ENCODE results near the gene NDUFAF8. TPM values are rescaled to one million over a fixed set of nuclear protein-coding genes. Genes with fewer than 3 reads are reported as not detected.
"Not testable (repeated sequence)": the region's sequence is repeated elsewhere in the genome, so short reads cannot be mapped to it uniquely, and the experiment has no call there.

NDUFAF8 gene
- total RNA-seq, 1 donor from 2014 or later: 31.6 TPM

- DNase-seq (ENCODE audit: low read depth) (no peak), FAIRE-seq (no peak)
- TF ChIP-seq CTCF (IDR thresholded peaks at IDR 0.05; ENCODE audit: insufficient read depth, low read length, severe bottlenecking): no peak
- Histone ChIP-seq H3K4me3 (ENCODE audit: low read depth, low read length) (peak overlapping the region; percentile 75), H3K36me3 (ENCODE audit: control insufficient read depth, insufficient read depth, low read length) (no peaks in the 10 kb centered on the region), H3K27me3 (ENCODE audit: control insufficient read depth, insufficient read depth, low read length) (no peaks in the 10 kb centered on the region)
These were observed 16.6 kb upstream of the NDUFAF8 start for GRCh38 chr17:81222620-81222905.

GRCh38 chr17:81222906-81223761 is 16.0 kb upstream of the NDUFAF8 start, which contains the start of gene CEP131:
Gene CEP131, minus strand, starts transcription at chr17:81222965. Its CDS starts 2,909 bp downstream, at chr17:81220056.
- Histone ChIP-seq H3K36me3 (ENCODE audit: control insufficient read depth, insufficient read depth, low read length) (no peaks in the 10 kb centered on the region), H3K4me3 (ENCODE audit: low read depth, low read length) (peak within 1 kb of the TSS; percentile 75), H3K27me3 (ENCODE audit: control insufficient read depth, insufficient read depth, low read length) (no peaks in the 10 kb centered on the region)
- FAIRE-seq (no peak), DNase-seq (ENCODE audit: low read depth) (peak; percentile 88)
- no peak for TF ChIP-seq CTCF (IDR thresholded peaks at IDR 0.05; ENCODE audit: insufficient read depth, low read length, severe bottlenecking)

- no peaks in the 10 kb centered on the region for H3K27me3 ChIP-seq (ENCODE audit: control insufficient read depth, insufficient read depth, low read length)
- FAIRE-seq: no peak
- no peak for TF ChIP-seq CTCF (IDR thresholded peaks at IDR 0.05; ENCODE audit: insufficient read depth, low read length, severe bottlenecking)
- peak overlapping the region; percentile 49 for H3K4me3 ChIP-seq (ENCODE audit: low read depth, low read length)
- H3K36me3 ChIP-seq (ENCODE audit: control insufficient read depth, insufficient read depth, low read length): no peaks in the 10 kb centered on the region
- DNase-seq (ENCODE audit: low read depth): no peak
These were observed 15.4 kb upstream of the NDUFAF8 start for GRCh38 chr17:81223762-81224130.

GRCh38 chr17:81227630-81228029 is 11.5 kb upstream of the NDUFAF8 start:
- H3K36me3 ChIP-seq (ENCODE audit: control insufficient read depth, insufficient read depth, low read length); H3K4me3 ChIP-seq (ENCODE audit: low read depth, low read length); FAIRE-seq; DNase-seq (ENCODE audit: low read depth); H3K27me3 ChIP-seq (ENCODE audit: control insufficient read depth, insufficient read depth, low read length): not testable (repeated sequence)

- DNase-seq (ENCODE audit: low read depth) (no peak), FAIRE-seq (no peak)
- no peak for TF ChIP-seq CTCF (IDR thresholded peaks at IDR 0.05; ENCODE audit: insufficient read depth, low read length, severe bottlenecking)
These were observed 10.7 kb upstream of the NDUFAF8 start for GRCh38 chr17:81228420-81228819.

GRCh38 chr17:81228834-81229665 is 10.1 kb upstream of the NDUFAF8 start:
- DNase-seq (ENCODE audit: low read depth): no peak
- Histone ChIP-seq H3K27me3 (ENCODE audit: control insufficient read depth, insufficient read depth, low read length) (no peaks in the 10 kb centered on the region), H3K4me3 (ENCODE audit: low read depth, low read length) (no peak overlapping the region), H3K36me3 (ENCODE audit: control insufficient read depth, insufficient read depth, low read length) (peaks cover 15% of the 10 kb centered on the region)
- no peak for TF ChIP-seq CTCF (IDR thresholded peaks at IDR 0.05; ENCODE audit: insufficient read depth, low read length, severe bottlenecking)
- FAIRE-seq: no peak

More at GRCh38 chr17:81228420-81228819, 10.7 kb upstream of the NDUFAF8 start:
- Histone ChIP-seq H3K27me3 (ENCODE audit: control insufficient read depth, insufficient read depth, low read length) (no peaks in the 10 kb centered on the region), H3K4me3 (ENCODE audit: low read depth, low read length) (no peak overlapping the region), H3K36me3 (ENCODE audit: control insufficient read depth, insufficient read depth, low read length) (peaks cover 12% of the 10 kb centered on the region)

Measured in bronchial epithelial cell (primary cell).